HG02973 (cell line): Measurements from ENCODE around the gene STK38L.

Source experiments
- ATAC-seq: cut with Tn5 transposase; IDR thresholded peaks from one replicate; pipeline ENCODE4 v1.9.1; 2021; ENCODE audit warnings: moderate library complexity; ENCODE audit not compliant: unreplicated experiment

The STK38L gene

DNA sequence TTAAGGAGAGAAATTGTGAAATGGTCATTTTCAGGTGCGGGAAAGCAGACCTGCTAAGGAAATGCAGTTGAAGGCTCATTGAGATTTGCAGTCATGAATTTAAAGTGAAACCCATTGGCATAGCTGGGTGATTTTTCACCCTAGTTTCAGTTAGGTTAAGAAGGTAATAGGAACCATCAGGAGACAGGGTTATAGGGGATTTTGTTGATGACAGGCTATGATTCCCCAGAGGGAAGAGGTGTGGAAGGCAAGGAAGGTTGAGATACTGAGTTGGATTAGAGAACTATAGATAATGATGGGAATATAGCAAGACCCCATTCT, 65.9 kb downstream of the STK38L start:
- no peak for ATAC-seq

DNA sequence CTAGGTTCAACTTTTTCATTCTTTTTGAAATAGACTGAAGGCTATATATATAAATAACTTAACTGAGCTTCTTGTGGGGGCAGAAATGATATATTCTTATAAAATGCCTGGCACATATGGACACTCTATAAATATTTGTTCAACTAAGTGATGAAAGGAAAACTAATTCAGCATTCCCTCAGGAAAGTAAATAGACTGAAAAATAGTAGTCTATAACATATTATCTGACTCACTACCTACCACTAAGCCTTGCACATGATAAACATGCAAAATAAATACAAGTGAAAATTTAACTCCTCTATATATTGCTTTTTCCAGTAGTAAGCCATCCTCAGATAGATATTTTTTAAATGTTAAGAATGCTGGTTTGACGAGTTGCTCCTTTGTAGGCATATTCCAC, 72.9 kb downstream of the STK38L start:
- ATAC-seq = no peak

DNA sequence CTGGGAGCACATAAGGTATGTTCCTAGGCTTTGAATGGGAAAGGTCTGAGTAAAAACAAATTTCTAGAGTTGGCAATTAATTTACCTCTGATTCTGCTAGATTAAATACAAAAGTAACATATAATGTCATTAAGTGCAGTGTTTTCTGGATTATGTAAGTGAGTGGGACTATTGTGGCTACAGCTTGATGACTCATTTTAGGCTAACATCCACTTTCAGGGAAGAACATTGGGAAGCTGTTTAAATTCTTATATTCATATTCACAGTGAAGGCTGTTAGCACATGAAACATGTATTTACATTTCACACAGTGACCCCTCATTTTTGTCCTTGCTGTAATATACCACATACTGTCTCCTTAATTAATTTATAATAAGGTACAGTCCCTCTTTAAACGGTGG, 75.3 kb downstream of the STK38L start:
- no peak for ATAC-seq

DNA sequence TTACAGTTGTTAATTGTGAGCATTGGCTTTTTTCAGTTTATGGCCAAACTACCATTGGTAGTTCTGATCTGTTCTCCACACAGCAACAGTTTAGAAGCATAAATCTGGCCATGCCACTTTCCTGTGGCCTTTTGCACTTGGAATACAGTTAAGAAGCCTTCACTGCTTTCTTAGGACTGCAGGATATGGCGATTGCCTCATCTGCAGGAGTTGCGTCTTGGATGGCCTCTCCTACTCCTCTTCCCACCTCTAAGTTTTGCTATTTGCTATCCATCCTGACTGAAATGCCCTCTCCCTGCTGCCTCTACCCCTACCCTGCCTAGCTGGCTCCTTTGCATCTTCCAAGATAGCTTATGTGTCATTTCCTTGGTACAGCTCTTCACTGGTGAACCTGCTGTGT, 75.8 kb downstream of the STK38L start:
- no peak for ATAC-seq

DNA sequence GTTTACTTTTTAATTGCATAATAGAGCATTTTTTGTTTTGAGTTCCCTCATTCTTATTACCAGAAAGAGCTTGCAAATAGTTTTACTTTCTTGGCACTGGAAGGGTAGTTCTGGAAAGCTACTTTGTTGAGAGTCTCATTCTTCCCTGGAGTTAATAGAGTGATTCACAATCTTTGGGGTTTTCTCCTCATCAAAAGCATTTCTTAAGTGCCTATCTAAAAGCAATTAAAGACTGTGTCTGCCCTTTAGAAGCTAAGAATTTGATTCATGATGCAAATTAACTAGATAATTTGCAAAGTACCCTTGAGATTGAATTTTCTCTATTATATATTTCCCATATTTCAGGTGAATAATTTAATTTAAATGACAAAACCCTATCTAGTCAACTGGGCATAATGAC, 80.4 kb downstream of the STK38L start:
- ATAC-seq = no peak

DNA sequence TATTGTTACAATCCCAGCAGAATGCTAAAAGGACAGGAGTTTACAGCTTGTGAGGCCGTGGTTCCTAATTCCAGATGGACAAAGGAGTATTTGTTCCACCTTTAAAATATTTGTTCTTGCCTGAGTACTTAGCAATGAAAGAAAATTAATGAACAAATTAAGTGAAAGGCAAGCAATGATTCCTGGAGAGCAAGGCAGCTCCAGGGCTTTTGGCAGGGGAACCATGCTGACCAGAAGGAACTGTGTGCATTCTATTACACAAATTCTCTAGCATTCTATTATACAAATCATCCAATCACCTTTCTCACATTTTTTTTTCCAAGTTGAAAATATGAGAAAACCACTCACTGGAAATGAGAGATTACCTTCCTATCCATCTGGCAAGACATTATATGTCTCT, 86.8 kb downstream of the STK38L start:
- ATAC-seq = no peak

DNA sequence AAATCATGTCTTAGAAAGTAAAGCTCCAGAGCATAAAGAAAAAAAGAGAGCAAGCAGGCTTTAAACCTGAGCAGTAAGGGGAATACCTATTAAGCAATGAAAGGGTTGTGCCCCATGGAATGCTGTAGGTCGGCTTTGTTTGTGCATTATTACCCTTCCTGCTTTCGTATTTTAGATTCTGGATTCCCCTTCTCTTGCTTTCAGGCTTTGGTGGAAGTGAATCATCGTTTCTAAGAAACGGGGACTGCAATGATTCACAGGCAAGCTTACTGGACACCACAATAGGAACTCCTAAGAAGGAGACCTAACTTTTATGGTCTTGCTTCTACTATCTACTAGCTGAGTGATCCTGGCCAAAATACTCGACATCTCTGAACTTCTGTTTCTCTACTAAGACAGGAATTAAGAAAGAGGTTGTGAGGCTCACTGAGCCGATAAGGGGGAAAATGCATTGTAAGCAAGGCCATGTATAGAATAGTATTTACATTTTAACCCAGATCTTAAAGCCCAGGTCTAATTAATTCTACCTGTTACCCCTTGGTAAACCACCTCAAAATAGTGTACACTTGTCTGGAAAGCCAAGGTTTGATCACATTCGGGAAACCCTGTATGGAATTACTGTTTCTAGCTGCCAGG, 87.3 kb downstream of the STK38L start:
- peak; percentile 45 for ATAC-seq

DNA sequence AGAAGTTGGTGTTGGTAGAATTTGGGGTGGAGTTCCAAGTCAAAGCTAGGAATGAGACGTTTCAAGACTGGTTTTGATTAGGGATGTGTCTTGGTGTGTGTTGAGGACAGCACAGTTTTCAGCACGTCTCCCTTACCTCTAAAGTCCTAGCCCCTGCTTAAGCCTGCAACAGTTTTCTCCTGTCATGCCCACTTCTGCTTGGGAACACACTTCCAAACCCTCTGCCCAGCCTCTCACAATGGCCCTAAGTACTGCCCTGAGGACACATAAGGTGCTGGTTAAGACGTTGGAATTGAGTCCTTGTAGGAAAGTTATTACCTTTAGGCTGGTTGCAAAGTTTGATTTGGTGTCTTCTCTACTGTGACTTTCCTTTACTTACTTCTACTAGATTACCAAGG, 87.8 kb downstream of the STK38L start:
- ATAC-seq = no peak

DNA sequence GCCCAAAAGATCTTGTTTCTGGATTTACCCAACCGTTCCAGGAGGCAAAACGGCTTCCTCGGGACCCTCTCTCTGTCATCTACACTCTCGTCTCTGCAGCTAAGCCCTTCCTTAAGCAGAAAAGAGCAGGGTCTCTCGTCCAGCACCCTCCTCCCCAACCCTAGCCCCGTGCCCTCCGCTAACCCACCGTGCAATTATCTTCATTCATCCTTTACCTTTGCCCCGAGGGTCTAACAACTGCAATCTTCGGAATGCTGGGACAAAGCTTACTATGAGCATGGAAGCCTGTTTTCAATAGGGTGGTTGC, 88.3 kb downstream of the STK38L start:
- ATAC-seq = no peak

DNA sequence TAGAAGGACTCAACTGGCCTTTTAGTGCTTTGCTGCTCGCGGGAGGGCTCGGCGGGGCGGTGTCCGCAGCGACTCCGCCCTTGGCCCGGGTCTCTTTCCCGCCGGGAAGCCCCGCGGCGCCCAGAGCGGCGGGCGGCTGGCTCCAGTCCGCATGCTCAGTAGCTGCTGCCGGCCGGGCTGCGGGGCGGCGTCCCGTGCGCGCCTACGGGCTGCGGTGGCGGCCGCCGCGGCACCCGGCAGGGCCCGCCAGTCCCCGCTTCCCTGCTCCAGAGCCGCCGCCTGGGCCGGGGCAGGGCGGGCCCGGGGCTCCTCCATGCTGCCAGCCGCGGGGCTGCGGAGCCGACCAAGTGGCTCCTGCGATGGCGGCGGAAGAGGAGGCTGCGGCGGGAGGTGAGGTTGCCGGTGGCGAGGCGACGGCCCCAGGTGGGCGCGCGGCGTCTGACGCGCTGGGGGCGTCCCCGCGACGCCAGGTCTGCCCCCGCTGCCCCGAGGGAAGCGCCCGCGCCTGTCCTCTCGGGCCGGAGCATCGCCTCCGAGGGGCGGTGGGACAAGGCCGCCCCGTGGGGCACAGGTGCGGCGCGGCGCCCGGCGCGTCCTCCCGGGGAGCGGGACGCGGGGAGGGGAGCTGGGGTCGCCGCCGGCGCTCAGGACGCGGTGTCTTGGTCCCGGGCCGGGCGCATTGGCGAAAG, 88.8 kb downstream of the STK38L start, which contains the start of gene BMAL2:
Gene BMAL2 (plus strand): TSS at position 123 of the 689 bp plus-strand sequence. CDS start 237 bp downstream, at position 360.
- peak; percentile 30 for ATAC-seq

DNA sequence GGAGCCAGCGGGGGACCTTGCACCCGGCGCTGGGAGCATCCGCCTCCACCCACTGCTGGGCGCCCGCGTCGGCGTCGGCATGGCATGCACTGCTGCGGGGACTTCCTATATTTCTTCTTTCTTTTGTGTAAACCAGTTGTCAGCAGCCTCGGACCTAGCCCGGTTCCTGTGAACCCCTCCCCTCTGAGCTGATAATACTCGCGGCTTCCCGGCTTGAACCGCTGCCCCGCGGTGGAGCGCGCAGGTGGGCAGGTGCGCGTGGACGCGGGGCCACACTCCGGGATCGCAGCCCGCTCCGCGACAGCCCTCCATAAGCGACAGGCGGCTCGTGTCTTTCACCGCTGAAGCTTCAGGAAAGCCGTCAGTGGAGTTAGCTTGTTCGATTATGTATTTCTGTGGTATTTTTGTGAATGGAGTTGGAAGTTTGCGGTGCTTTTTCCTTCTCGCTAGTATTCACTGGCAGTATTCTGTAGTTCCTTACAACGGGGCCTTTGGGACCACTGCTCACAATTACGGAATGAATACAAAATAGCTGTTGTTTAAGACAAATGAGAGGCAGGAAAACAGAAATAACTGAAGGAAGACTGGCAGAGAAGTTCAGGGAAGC, 89.4 kb downstream of the STK38L start:
- peak; percentile 17 for ATAC-seq

DNA sequence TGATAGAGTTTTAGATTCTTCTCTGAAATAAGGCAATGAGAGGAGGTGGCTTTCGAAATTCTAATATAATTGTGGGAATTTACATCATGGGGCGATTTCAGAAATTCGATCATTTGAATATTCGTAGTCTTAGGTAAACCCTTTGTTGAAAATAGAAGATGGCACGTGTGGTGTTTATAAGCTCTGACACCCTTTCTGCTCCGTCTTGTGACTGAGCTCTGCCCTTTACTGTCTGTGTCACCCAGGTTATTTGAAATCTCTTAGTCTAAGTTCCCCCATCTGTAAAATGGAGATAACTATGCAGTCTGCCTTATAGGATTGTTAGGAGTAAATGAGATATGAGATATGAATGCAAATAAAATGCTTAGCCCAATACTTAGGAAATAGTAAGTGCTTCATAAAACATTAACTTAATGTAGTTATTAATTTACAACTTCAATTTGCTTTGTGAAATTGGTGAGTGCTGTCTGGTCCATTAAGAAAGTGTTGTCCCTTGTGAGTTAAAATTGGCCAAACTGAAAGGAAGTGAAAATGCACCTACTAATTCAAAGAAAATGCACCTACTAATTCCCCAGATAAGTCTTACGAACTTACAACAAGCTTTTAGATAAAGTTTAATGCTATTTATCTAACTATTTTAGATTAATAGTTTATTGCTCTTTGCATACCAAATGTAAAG, 90.1 kb downstream of the STK38L start:
- no peak for ATAC-seq

DNA sequence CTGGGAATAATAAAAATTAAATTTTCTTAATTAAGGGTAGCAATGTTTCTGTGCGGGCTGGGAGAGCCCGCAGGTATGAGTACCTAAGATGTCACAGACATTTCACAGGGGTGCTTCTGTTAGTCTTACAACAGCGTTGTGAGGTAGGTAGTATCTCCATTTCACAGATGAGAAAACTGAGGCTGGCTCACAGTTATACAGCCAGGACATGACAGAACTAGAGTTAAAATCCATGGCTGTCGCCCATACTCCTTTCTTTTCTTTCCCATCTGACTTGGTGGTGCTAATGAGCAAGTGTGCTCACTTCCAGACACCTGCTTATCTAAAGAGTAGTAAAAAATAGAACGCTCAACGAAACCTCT, 90.6 kb downstream of the STK38L start:
- ATAC-seq = no peak

DNA sequence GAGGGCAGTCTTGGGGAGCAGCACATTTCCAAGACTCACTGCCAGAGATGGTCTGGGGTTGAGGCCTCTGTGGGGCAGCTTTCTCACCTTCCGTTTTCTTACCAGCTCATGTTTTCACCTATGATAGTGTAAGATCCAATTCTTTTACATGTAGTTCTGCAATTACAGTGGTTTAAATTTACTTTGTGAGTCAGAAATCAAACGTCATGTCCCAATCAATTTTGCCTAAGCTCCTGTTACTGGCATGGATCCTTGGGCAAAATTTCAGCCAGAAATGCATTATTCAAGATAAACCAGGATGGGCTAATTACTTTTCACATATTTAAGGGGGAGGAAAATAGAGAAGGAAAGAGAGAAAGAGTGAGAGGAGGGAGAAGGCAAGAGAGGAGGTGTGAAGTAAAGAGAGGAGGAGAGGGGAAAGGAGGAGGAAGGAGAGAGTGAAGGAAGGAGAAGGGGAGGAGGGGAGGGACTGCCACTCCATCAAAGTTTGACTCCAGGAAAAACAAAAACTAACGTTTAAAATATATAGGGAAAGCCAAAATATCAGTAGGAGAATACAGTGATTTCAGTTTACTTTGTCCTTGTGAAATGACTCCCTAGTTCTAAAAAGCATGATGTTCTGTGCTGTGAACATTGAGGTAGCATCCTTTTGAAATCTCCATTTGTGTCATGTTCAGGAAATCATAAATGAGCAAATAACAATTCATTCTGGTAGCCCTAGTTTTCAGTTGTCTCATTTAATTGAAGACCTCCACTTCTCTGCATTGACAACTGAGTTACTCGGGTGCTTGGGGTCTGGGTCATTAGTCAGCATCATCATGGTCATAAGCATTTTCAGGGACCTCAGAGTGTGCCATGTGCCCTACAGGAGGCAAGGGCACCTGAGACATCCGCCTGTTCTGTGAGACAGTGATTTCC, 91.5 kb downstream of the STK38L start:
- no peak for ATAC-seq

DNA sequence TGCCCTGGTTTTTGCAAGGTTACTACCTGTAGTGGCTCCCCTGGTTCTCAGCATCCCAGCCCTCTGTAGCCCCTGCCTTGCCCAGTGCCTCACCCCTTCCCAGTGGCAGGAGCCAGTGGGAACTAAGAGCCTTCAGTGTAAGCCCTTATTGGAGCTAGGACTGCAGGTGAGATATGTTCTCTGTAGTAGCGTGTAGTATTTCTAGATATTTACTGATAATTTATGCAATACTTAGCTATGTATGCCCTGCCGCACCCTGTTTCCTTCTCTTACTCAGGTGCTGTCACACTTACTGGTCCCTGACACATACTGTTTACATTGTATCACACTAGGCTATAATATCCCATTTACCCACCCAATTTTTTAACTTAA, 92.2 kb downstream of the STK38L start:
- no peak for ATAC-seq

DNA sequence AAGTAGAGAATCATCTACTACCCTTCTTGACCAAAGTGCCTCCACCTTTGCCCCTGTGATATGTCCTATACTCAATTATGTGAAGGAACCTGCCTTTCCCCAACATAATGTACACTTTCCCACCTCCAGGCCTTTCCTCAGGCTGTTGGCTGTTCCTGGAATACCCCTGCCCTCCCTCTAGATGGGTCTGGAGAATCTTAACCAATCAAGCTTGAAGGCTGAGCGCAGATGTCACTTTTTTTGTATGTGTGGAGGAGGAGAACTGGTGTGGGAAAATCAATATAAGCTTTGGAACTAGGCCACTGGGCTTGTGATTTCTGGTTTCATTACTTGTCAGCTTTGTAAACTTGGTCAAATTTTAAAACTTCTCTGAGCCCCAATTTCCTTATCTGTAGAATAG, 93.3 kb downstream of the STK38L start:
- no peak for ATAC-seq

DNA sequence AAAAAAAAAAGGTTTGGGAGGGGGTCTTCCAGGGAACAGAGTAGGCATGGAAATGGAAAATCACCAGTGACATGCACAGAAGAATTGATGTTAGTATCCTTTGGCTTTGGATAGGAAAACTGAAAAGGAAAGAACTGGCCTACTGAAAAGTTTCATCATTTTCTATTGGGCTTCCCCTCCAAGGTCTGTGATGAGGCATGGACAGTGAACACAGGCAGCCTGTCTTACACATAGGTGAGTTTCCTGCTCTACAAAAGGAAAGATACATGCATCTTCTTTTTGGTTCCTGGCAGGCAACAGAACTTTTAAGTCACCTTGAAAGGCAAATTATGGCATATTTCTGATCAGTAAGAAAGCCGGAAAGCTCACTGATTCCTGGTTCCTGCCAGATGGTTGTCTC, 94.4 kb downstream of the STK38L start:
- ATAC-seq = no peak

DNA sequence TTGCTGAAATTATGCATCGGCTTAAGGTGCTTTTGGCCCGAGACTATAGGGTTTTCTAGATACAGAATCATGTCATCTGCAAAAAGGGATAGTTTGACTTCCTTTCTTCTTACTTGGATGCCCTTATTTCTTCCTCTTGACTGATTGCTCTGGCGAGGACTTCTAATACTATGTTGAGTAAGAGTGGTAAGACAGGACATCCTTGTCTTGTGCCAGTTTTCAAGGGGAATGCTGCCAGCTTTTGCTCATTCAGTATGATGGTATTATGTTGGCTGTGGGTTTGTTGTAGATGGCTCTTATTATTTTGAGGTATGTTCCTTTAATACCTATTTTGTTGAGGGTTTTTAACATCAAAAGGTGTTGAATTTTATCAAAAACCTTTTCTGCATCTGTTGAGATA, 96.9 kb downstream of the STK38L start:
- ATAC-seq = no peak

DNA sequence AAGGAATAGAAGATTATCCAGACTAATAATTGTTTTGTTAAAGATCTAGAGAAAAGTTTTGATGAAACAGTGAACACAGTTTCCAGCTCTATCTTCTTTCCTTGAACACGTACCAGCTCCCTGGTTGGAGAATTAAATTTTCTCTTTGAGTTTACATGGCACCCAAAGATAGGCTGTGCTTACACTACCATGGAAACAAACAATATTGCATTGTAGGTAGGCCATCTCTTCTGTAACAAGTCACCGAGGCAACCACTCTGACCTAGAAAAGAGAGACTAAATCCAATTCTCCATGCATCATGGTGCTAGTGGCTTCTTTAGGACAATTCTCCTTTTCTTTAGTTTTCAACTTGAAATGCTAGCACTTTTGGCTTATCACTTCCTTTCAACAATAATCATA, 98.5 kb downstream of the STK38L start:
- ATAC-seq = no peak

DNA sequence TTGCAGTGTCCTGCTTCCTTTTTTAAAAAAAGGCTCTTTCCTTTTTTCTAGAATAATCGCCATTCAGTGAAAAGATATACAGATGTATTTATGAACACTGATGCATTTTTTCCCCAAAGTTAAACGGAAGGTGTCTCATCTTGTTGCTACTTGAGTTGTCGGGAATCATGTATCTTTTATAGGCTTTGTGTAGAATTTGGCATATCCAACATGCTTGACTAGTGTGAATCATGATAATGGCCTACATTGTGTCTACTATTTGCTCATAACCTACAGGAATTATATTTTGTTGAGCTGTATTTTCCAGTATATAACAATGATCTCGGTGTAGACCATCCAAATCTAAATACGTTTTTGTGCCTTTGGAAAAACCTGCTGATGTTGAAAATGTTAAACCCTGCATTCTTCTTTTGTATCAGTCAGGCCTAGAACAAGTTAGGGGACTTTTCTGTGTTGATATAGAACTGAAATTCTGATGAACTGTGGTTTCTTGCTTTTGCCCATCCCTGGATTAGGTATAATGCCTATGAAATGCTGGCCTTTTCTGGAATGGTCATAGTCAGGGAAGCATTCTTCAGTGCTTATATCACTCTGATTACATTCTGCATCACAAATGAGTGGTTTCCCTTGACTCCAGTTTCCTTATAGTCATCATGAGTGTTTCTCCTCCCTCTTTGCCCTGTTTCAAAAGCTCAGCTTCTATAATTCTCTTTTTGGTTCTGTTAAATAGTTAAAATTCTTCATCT, 99.3 kb downstream of the STK38L start:
- no peak for ATAC-seq

DNA sequence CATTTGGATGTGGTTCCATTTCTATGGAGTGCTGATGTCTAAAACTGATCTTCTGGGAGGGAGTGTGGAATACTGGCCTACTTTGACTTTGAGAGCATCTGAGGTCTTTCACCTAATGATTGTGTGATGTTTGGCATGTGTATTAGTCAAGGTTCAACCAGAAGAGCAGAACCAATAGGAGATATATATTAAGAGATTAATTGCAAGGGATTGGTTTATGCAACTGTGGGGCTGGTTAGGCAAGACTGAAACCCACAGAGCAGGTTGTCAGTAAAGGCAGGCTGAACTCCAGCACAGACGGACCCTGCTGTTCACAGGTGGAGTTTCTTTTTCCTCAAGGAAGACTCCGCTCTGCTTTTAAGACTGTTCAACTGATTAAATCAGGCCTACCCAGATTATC, 100.2 kb downstream of the STK38L start:
- no peak for ATAC-seq
